PC-3 (cell line): ENCODE results near the gene STX2.

ENCODE experiments used
- CTCF ChIP-seq: fragments of 300-600 bp; sonication (generic); conservative IDR thresholded peaks from 2 replicates; pipeline ENCODE4 v1.5.1; 2017; ENCODE audit warnings: antibody characterized with exemption, low read depth, mild to moderate bottlenecking, low read length
- EZH2 ChIP-seq: fragments of 300-600 bp; sonication (generic); IDR thresholded peaks from one replicate; pipeline ENCODE4 v1.6.1; 2017; ENCODE audit warnings: antibody characterized with exemption, mild to moderate bottlenecking, low read length; ENCODE audit not compliant: unreplicated experiment
- EZH2phosphoT487 ChIP-seq: fragments of 300-600 bp; sonication (generic); IDR thresholded peaks from 2 replicates; pipeline ENCODE4 v1.6.1; 2018; ENCODE audit warnings: mild to moderate bottlenecking, antibody characterized with exemption, low read length, borderline replicate concordance

- TF ChIP-seq CTCF (0 out of 2 replicates have a peak, but pooled peaks have one; percentile 33), EZH2 (no peak), EZH2phosphoT487 (no peak)
These were observed 68.5 kb downstream of the STX2 start for GRCh38 chr12:130770413-130771028.
